GM21526 (cell line): ENCODE measurements around the gene EML6.

Experiments
- ATAC-seq: cut with Tn5 transposase; IDR thresholded peaks from one replicate; pipeline ENCODE4 v1.9.1; 2021; ENCODE audit warnings: moderate library complexity; ENCODE audit not compliant: unreplicated experiment, low FRiP score

EML6 gene

DNA sequence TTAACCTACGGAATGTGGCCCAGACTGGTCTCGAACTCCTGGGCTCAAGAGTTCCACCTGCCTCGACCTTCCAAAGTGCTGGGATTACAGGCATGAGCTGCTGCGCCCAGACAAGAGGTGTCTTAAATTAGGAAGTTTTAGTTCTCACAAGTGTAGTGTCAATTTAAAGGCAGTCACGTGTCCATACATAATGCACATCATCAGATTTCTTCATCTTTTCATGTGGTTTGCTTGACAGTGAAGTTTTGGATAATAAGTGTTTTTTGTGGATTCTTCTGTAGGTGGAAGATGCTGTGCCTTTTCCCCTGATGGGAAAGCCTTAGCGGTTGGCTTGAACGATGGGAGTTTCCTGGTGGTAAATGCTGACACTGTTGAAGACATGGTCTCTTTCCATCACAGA lies 179.3 kb downstream of the EML6 start:
- no peak for ATAC-seq

DNA sequence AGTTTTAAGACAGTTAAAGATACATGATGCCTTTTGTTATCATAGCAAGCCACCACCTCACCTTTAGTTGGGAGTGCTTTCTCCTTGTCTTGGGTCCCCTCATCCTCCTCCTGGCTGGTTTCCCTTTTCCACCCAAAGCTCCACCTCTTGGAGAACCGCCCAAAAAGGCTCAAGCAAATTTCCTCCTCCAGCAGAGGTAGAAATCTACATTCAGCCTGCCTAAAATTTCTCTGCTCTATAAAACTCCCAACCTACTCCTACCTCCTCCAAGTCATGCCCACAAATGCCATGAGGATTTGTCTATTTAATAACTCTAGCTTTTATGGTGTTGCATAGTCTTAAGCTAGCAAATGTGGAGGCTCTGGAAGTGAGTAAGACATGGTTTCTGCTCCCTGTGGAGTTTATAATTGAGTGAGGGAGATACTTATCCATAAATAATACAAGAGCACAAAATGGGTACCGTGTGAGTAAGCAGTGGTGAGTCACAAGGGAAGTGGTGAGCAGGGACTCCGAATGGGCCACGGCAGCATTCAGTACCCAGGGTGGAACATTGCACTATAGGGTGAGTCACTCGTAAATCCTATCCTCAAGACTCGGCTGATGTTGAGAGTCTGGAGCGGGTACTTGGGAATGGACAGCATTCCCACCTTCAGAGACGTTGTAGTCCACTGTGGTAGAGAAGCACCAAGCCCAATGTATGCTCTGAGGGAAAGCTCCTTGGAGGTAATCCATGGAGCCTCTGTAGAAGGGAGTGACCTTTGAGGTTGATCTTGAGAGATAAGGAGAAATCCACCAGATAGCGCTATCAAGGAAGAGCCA lies 180.5 kb downstream of the EML6 start:
- no peak for ATAC-seq

DNA sequence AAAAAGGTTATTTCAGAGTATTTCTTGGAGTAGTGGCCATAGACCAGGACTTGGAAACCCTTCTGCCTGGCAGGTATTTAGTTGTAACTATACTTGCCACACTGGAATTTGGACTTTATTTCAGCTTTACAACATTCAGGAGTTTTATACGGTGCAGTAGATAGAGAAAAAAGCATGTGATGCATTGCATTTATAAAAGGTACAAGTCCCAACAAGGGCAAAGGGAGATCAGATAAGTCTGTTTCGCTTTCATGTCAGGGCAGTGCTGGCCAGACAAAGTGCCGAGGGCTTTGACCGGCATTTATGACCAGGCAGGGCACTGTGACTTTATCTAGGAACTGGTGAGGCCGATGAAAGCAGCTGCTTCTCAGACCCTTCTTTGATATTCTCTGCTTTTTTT lies 181.4 kb downstream of the EML6 start:
- no peak for ATAC-seq

DNA sequence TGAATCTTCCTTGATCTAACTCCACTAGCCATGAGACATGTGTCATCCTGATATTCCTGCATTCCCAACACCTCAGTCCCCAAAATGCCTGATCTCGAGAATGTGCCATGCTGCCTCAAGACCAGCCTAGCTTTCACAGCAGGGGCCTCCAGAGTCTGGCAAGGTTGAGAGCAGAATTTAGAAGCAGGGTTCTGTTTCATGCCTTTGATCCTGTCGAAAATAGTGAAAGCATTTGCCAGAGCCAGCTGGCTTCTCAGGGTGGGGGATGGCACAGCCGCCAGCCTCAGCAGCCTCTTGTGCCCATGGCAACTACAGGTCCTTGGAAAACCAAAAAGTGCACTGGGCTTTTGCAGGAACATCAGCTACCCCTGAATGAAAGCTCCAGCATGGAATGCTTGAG lies 183.3 kb downstream of the EML6 start:
- no peak for ATAC-seq

DNA sequence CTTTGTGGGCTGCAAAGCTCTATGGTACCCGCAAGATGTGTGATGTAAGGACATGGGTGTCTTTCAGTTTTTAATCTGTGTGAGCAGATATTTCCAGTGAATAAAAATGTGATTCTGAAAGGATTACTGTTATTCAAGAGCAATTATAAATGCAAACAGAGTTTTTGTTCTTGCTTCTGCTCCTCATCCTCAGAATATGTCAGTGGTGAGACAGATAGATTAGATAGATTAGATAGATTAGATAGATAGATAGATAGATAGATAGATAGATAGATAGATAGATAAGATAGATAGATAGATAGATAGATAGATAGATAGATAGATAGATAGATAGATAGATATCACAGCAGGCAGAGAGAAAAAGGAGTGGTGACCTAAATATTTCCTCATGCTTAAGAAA lies 184.2 kb downstream of the EML6 start:
- ATAC-seq: no peak

DNA sequence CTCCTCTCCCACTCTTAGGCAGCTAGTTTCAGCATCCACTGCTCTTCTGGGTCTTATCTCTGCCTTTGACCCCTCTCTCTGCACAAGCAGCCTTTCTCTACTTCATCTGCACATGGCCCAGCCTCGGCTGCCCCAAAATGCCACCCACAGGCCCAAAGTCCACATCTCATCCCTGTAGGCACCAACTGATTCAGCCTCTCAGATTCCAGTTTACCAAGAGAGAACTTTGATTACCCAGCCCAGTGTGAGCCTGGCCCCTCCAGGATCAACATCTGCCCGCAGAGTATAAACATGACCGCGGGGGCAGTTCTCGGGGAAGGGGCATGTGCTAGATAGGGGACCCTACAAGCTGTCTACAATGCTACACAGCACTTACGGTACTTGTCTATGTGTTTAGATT lies 185.1 kb downstream of the EML6 start:
- no peak for ATAC-seq

DNA sequence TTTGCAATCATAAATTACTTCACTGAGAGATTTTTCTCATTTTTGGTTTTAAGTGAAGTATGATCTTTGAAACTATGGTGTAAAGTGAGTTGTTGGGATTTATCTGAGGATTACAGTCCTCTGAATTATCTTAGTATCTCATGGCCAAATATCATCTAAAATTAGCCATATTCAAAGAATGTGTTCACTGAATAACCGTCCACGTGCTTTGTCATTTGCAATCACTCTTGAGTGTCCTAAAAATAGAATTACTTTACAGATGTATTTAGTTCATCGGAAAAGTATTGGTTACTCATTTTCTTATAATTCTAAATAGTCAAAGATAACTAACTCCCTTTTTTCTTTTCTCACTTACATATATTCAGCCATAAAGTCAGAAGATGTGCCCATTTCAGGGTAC lies 185.5 kb downstream of the EML6 start:
- no peak for ATAC-seq

DNA sequence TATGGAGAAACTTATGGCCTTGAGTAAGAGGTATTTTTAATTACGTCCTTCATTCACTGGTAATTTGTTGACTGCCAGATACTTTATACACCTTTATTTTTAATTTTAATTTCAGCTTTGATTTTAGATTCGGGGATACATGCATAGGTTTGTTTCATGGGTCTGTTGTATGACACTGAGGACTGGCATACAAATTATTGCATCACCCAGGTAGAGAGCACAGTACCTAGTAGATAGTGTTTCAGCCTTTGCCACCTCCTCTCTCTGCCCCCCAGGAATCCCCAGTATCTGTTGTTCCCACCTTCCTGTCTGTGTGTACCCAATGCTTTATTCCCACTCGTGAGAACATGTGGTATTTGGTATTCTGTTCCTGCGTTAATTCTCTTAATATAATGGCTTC lies 188.8 kb downstream of the EML6 start:
- no peak for ATAC-seq

DNA sequence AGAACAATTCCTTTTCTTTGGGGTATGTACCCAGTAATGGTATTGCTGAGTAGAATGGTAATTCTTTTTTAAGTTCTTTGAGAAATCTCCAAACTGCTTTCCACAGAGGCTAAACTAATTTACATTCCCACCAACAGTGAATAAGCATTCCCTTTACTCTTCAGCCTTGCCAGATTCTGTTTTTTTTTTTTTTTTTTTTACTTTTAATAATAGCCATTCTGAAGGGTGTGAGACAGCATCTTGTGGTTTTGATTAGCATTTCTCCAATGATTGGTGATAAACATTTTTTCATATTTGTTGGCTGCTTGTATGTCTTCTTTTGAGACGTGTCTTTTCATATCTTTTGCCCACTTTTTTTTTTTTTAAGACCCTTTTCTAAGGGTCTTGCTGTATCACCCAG lies 189.4 kb downstream of the EML6 start:
- no peak for ATAC-seq

DNA sequence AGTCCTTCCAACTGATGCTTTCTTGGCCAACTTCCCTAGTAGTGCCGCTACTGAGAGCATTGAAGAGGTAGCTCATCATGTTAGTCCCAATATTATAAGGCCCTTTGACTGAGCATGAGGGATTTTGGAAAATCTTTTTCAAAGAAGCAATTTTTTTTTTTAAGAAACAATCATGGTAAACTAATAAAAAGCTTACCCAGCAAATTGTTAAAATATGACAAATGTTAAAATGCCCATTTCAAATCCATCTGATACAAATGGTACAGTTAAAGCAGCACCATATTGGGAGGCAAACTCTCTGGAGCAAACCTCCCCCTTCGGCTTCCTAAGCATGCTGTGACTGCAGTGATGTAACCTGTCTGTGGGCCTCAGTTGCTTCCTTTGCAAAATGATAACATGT lies 191.2 kb downstream of the EML6 start:
- no peak for ATAC-seq

DNA sequence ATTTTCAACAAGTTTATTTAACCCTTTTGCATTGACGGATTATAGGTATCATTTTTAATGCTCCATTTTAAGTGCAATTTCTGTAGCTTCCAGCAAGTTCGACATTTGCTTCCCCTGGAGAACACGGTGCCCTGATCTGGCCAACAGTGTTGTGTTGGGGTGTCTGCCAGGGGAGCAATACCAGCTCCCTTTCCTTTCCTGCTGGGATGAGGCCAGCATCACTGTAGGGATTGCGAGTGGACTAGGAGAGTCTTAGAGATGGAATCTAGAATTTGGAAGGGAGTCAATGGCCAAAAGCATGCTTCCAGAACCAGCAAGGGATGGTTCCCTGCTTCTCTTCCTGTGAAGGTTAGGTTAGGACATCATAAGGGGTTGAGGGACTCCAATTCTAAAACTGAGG lies 191.6 kb downstream of the EML6 start:
- no peak for ATAC-seq

DNA sequence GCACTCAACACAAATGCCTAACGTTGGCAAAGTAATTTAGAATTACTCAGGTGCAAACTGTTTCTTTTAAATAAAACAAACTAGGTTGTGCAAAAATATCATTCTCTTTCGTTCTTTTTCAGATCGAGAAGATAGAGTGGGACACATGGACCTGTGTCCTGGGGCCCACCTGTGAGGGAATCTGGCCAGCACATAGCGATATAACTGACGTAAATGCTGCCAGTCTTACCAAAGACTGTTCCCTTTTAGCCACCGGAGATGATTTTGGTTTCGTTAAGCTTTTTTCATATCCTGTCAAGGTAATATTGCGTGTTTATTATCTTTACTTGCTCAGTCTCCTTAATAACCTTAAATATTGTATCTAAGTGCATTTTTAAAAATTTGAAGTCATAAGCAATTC lies 193.2 kb downstream of the EML6 start:
- ATAC-seq: no peak

DNA sequence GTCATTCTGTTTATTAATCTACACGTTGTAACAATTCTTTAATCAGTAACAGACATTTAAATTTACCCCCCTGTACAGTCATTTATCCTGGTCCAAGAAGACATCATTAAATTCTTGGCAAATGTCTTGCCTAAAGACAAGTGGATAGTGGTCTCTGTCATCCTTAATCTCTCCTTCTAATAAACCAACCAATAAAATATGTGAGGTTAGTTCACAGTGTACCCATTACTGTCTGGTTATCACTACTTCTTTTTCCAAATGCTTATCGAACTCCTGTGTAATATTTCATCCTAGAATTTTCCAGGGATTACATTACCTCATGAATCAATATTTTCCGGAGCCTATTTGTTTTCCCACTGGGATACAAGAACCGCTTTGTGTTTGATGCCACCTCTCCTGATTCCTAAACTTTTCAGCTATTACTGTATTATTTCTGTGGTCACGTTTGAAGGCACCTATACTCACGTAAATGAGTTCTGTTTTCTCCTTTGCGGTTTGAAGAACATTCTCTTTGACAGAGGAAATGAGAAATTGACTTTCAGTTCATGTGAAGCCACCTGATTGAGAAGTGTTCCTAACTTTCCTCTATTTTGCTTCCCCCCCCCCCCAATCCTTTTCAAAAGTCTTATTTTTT lies 195.3 kb downstream of the EML6 start:
- no peak for ATAC-seq

DNA sequence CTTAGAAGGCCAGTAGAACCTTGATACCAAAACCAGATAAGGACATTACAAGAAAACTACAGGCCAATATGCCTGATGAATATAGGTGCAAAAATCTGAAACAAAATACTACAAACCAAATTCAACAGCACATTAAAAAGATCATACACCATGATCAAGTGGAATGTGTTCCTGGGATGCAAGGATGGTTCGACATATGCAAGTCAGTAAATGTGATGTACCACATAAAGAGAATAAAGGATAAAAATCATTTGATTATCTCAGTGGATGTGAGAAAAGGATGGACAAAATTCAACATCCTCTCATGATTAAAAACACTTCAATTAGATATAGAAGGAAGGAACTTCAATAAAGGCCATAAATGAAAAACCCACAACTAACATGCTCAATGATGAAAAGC lies 197.2 kb downstream of the EML6 start:
- ATAC-seq: no peak

DNA sequence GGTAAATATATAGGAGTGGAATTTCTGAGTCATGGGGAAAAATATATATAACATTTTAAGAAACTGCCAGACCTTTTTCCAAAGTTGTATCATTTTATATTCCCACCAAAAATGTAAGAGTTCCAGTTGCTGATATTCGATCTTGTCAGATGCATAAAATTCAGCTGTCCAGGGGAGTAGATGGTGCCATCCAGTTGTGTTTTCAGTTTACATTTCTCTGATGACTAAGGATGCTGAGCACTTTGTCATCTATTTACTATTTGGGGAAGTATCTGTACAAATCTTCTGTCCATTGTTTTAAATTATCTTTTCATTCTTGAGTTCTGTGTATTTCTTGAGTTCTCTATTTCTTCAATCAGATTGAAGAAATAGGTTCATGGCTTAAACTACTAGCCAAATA lies 200.7 kb downstream of the EML6 start:
- no peak for ATAC-seq

DNA sequence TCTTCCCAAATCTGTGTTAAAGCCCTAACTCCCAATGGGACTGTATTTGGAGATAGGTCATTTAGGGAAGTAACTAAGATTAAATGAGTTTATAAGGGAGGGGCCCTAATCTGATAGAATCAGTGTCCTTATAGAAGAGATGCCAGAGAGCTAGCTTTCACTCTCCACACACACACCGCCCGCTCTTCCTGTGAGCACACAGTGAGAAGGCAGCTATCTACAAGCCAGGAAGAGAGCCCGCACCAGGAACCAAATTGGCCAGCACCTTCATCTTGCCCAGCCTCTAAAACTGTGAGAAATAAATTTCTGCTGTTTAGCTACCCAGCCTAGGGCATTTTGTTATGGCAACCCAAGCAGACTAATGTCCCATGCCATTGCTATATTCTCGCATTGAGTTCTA lies 201.6 kb downstream of the EML6 start:
- no peak for ATAC-seq

DNA sequence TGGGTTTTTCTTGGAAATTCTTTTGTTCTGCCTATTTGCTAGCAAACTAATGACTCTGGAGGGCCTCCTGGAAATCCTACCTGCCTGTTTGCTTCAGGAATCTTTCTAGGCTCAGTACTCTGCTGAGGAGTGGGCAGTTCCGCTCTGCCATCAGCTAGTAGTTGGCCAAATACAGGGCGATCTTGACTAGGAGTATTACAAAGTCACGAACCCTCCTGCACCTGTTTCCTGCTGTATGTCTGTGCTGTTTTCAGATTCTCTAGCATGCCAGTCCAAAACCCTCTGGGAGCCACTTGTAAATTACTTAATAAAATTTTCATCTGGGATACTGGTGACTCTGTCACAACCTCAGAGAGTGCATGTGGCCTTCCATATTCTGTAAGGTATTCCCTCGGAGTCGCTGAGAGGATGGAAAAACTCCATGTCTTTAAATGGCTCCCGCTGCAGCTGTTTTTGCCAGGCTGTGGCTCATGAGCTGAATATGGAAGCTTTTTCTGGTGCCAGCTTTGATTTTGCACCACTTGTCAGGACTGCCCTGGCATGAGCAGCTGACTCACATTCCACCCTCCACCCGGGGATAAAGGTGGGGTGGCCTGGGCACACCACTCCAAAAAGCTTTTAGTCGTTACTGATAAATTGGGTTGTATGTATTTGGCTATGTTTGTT lies 203.8 kb downstream of the EML6 start:
- ATAC-seq: no peak

DNA sequence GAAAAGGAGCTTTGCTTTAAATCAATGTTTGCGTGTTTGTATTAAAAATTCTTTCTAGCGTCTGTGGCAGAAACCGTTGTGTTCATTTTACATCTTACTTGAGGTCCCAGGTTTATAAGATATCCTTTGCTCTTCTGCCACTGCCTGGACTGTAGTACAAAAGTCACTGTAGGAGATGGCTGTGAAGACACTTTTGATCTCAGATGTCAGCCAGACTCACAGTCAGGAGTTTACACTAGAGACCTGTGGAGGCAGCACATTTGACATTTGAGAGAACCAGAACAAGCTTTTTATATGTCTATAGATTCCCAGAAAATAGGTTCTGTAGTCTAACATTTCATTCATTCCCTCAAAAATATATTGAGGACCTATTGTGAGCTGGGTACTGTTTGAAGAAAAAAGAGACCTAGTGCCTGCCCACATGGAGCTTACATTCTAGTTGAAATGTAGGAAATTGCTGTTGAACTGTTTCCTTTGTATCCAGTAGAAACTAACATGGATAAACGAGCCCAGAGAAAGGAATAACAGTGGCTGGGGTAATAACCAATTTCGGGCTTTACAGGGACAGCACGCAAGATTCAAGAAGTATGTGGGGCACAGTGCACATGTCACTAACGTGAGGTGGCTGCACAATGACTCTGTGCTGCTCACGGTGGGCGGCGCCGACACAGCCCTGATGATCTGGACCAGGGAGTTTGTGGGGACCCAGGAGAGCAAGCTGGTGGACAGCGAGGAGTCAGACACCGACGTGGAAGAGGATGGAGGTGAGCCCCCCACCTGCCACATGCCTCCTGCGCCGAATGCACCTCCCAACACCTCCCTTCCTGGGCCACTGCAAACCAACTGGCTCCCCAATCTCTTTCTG lies 204.5 kb downstream of the EML6 start:
- no peak for ATAC-seq

DNA sequence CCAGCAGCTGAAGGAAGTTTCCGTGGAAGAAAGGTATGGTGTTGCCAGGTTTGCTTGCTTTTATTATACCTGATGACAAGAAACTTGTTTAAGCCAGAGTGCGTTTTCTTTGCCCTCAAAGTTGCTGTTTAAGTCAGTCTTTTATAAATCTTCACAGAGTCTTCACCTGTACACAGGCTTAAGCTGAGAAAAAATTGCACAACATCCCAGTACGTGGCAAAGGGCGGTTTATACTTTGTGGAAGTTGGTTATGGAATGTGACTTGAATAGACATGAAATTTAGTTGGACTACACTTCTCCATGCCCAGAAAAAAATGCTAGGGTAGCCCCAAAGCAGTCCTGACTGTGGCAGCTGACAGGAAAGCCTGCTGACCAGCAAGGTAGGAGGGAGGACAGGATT lies 205.3 kb downstream of the EML6 start:
- ATAC-seq: no peak

DNA sequence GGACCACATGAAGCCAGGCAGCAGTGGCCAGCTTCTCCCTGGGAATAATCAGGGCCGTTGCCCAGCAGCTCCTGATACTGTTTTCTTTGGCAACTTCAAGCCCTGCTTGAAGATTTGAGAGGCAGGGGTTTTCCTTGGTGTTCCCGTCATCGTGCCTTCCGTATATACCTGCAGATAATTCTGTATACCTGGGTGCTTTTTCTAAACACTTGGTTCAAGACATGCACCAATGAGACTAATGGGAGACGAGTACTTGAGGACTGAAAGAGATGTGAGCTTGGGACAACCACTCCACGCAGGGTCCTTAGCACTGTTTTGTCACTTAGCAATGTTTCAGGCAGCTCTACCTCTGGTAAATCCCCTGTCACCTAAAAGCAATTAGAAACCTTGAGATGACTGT lies 208.0 kb downstream of the EML6 start:
- ATAC-seq: no peak

DNA sequence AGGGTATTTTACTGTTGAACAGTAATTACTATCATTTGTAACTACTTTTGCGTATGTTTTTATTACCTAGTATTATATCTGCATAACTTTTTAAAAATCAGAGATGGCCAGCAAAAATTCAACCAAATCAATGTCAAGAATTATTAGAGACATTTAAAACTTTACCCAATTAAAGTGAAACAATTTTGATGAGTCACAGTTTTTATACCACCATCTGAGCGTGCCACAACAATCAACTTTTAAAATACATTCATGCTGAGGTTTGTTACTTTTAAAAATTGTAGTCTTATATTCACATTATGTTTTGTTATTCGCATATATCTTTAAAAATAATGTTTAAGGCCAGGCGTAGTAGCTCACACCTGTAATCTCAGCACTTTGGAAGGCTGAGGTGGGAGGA lies 211.9 kb downstream of the EML6 start:
- ATAC-seq: no peak
